ENCODE measurements around the gene NRXN3. TPM values are rescaled to one million over a fixed set of nuclear protein-coding genes. Genes with fewer than 3 reads are reported as not detected.

Gene NRXN3
- total RNA-seq, 1 experiment from 2014 or later: not detected

DNA sequence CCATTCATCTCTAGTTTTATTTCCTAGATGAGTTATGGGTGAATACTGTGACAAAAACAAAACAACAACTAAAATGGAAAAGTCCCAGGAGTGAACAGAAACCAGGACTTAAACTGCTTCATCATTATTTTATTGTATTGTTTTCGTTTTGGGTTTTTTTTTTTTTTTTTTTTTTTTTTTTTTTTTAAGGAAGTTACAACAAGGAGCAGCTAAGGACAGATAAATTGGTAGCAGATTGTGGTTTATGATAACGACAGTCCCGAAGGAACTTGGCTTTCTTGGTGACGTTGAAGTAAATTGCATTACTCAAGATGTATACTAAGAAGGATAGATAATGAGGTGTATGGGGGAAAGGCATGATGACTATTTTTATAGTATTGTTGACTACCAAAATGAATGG lies 866.3 kb downstream of the NRXN3 start:
- H3K27ac ChIP-seq: no peak overlapping the region
- H3K27me3 ChIP-seq (ENCODE audit: insufficient read depth, low read depth): peaks cover 12% of the 10 kb centered on the region; the same call in 1 of the 2 replicates
- H2AFZ ChIP-seq: no peak overlapping the region
- H3K9me2 ChIP-seq (ENCODE audit: insufficient read depth): no peaks in the 10 kb centered on the region
- no peak for DNase-seq
- CTCF ChIA-PET: no interaction called here
- intact Hi-C loops (cut with micrococcal nuclease; ENCODE audit: unreplicated experiment): no loop called here
- H3K4me3 ChIP-seq: no peak overlapping the region
- no peak overlapping the region for H3K4me2 ChIP-seq
- no TSS peak for BruUV-seq (replicated peaks)
- no peaks in the 10 kb centered on the region for H3K9me3 ChIP-seq (ENCODE audit: insufficient read depth, low read depth)
- TF ChIP-seq, protein P1, sequence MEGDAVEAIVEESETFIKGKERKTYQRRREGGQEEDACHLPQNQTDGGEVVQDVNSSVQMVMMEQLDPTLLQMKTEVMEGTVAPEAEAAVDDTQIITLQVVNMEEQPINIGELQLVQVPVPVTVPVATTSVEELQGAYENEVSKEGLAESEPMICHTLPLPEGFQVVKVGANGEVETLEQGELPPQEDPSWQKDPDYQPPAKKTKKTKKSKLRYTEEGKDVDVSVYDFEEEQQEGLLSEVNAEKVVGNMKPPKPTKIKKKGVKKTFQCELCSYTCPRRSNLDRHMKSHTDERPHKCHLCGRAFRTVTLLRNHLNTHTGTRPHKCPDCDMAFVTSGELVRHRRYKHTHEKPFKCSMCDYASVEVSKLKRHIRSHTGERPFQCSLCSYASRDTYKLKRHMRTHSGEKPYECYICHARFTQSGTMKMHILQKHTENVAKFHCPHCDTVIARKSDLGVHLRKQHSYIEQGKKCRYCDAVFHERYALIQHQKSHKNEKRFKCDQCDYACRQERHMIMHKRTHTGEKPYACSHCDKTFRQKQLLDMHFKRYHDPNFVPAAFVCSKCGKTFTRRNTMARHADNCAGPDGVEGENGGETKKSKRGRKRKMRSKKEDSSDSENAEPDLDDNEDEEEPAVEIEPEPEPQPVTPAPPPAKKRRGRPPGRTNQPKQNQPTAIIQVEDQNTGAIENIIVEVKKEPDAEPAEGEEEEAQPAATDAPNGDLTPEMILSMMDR (conservative IDR thresholded peaks at IDR 0.05): no peak
- no peak for TF ChIP-seq EZH2 (IDR thresholded peaks at IDR 0.05; ENCODE audit: low read depth)
- no peaks in the 10 kb centered on the region for H3K4me1 ChIP-seq (replicated peaks; ENCODE audit: insufficient read depth)
- no peaks in the 10 kb centered on the region for H3F3A ChIP-seq (ENCODE audit: insufficient read depth, low read depth)
- no peaks in the 10 kb centered on the region for H4K20me1 ChIP-seq (ENCODE audit: insufficient read depth)
- POLR2A ChIA-PET (ENCODE audit: unreplicated experiment): no interaction called here
- no peaks in the 10 kb centered on the region for H3K36me3 ChIP-seq (ENCODE audit: low read depth)
- H3K79me2 ChIP-seq (ENCODE audit: low read depth): no peaks in the 10 kb centered on the region

GRCh38 chr14:79037106-79037505 lies 866.9 kb downstream of the NRXN3 start:
- Histone ChIP-seq H3K36me3 (ENCODE audit: low read depth) (no peaks in the 10 kb centered on the region), H3K9me3 (ENCODE audit: insufficient read depth, low read depth) (no peaks in the 10 kb centered on the region), H3K27ac (no peak overlapping the region), H2AFZ (no peak overlapping the region), H3K9me2 (ENCODE audit: insufficient read depth) (no peaks in the 10 kb centered on the region), H3K4me1 (replicated peaks; ENCODE audit: insufficient read depth) (no peaks in the 10 kb centered on the region), H4K20me1 (ENCODE audit: insufficient read depth) (no peaks in the 10 kb centered on the region), H3F3A (ENCODE audit: insufficient read depth, low read depth) (no peaks in the 10 kb centered on the region), H3K79me2 (ENCODE audit: low read depth) (no peaks in the 10 kb centered on the region), H3K4me2 (no peak overlapping the region), H3K27me3 (ENCODE audit: insufficient read depth, low read depth) (peaks cover 12% of the 10 kb centered on the region; the same call in 1 of the 2 replicates), H3K4me3 (no peak overlapping the region)
- ChIA-PET CTCF (no interaction called here), POLR2A (ENCODE audit: unreplicated experiment) (no interaction called here)
- no peak for TF ChIP-seq EZH2 (IDR thresholded peaks at IDR 0.05; ENCODE audit: low read depth)
- TF ChIP-seq, protein P1 (conservative IDR thresholded peaks at IDR 0.05): no peak
- intact Hi-C loops (cut with micrococcal nuclease; ENCODE audit: unreplicated experiment): no loop called here
- DNase-seq: no peak
- no TSS peak for BruUV-seq (replicated peaks)

DNA sequence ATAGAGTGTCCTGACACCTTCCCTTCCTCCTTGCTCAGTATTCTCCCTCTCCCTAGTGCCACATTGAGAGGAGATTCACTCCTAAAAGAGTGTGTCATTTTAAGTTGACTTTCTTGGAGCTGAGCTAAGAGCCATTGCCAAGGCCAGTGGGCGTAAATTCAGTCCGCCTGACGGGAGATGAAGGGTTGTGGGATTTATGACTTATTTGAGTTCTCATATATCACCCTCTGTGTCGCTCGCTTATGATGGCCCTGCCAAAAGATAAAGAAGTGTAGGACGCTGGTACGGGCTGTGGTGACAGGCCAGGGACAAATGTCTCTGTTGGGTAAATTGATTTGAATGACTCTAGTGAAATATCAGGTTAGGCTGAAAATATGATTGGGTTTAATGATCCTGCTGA lies 867.4 kb downstream of the NRXN3 start:
- no peaks in the 10 kb centered on the region for H3K79me2 ChIP-seq (ENCODE audit: low read depth)
- TF ChIP-seq, protein P1 (conservative IDR thresholded peaks at IDR 0.05): no peak
- no peak for TF ChIP-seq EZH2 (IDR thresholded peaks at IDR 0.05; ENCODE audit: low read depth)
- H3K4me3 ChIP-seq: no peak overlapping the region
- BruUV-seq (replicated peaks): no TSS peak
- no peaks in the 10 kb centered on the region for H3K36me3 ChIP-seq (ENCODE audit: low read depth)
- H2AFZ ChIP-seq: no peak overlapping the region
- intact Hi-C loops (cut with micrococcal nuclease; ENCODE audit: unreplicated experiment): no loop called here
- no peaks in the 10 kb centered on the region for H3K4me1 ChIP-seq (replicated peaks; ENCODE audit: insufficient read depth)
- no peaks in the 10 kb centered on the region for H4K20me1 ChIP-seq (ENCODE audit: insufficient read depth)
- no peaks in the 10 kb centered on the region for H3F3A ChIP-seq (ENCODE audit: insufficient read depth, low read depth)
- ChIA-PET CTCF (no interaction called here), POLR2A (ENCODE audit: unreplicated experiment) (no interaction called here)
- no peak overlapping the region for H3K27ac ChIP-seq
- H3K9me2 ChIP-seq (ENCODE audit: insufficient read depth): no peaks in the 10 kb centered on the region
- H3K4me2 ChIP-seq: no peak overlapping the region
- no peaks in the 10 kb centered on the region for H3K9me3 ChIP-seq (ENCODE audit: insufficient read depth, low read depth)
- no peak for DNase-seq
- H3K27me3 ChIP-seq (ENCODE audit: insufficient read depth, low read depth): peaks cover 12% of the 10 kb centered on the region; the same call in 1 of the 2 replicates

Measured in PC-9 (cell line).